Panc1 (cell line): ENCODE results near the gene HPN. TPM values are rescaled to one million over a fixed set of nuclear protein-coding genes. Genes with fewer than 3 reads are reported as not detected.

Source experiments
- ATAC-seq: fragments of 200-7000 bp; cut with Tn5 transposase; 2 replicates; pipeline ENCODE4 v1.9.1; 2020; ENCODE audit warnings: mild to moderate bottlenecking, moderate library complexity
- BruUV-seq: library from RNA; stranded (reverse); fragments of 400-500 nt; replicated peaks from 2 replicates; lab custom pipeline; 2021; lab: Mats Ljungman, UMichigan
- CTCF ChIA-PET: fragments of 300-600 bp; sonication (Branson Sonifier 250); formaldehyde crosslinking; loops from one replicate; lab custom pipeline; 2022; ENCODE audit warnings: antibody characterized with exemption; lab: Charles Lee
- POLR2A ChIA-PET: fragments of 300-600 bp; sonication (Branson Sonifier 250); formaldehyde crosslinking; loops from one replicate; lab custom pipeline; 2022; ENCODE audit warnings: antibody characterized with exemption; lab: Charles Lee
- DNase-seq: peaks from one replicate; pipeline ENCODE4 v3.0.0-alpha.2; 2010; ENCODE audit warnings: low read depth, low spot score
- H3K27ac ChIP-seq: 2 replicates; pipeline ENCODE4 v1.5.1; 2011; ENCODE audit warnings: mild to moderate bottlenecking, low read length, inconsistent platforms
- H3K27me3 ChIP-seq: fragments of 200-500 bp; sonication (Bioruptor generic); 2 replicates; pipeline ENCODE4 v1.6.0; 2014; ENCODE audit warnings: low read length, inconsistent platforms; ENCODE audit not compliant: control insufficient read depth, insufficient read depth
- H3K36me3 ChIP-seq: fragments of 200-500 bp; sonication (Bioruptor generic); 2 replicates; pipeline ENCODE4 v1.5.1; 2014; ENCODE audit warnings: inconsistent platforms, mild to moderate bottlenecking, low read length, moderate library complexity; ENCODE audit not compliant: control insufficient read depth, insufficient read depth
- H3K4me1 ChIP-seq: 2 replicates; pipeline ENCODE4 v1.5.1; 2011; ENCODE audit warnings: inconsistent platforms, mild to moderate bottlenecking, low read length, moderate library complexity; ENCODE audit not compliant: control insufficient read depth, insufficient read depth
- H3K4me3 ChIP-seq, 2 experiments: 2 replicates each; pipeline ENCODE4 v1.5.1; 2011 to 2012; ENCODE audit warnings: low read depth in 2 of 2, low read length in 2 of 2, mild to moderate bottlenecking in 2 of 2, inconsistent platforms in 1 of 2, moderate library complexity in 1 of 2
- H3K9me3 ChIP-seq: fragments of 200-500 bp; sonication (Bioruptor generic); 2 replicates; pipeline ENCODE4 v1.5.1; 2014; ENCODE audit warnings: low read depth, mild to moderate bottlenecking, inconsistent platforms, low read length, moderate library complexity; ENCODE audit not compliant: control insufficient read depth, insufficient read depth
- CTCF ChIP-seq: fragments of 450-650 bp; IDR thresholded peaks from 2 replicates; pipeline ENCODE4 v1.5.1; 2017; ENCODE audit warnings: mild to moderate bottlenecking
- POLR2AphosphoS5 ChIP-seq: IDR thresholded peaks from 2 replicates; pipeline ENCODE4 v1.6.1; 2012; ENCODE audit warnings: mild to moderate bottlenecking, low read depth, low read length, moderate library complexity
- REST ChIP-seq, 2 experiments: IDR thresholded peaks; 2 replicates each; pipeline ENCODE4 v1.6.1; 2011 to 2012; ENCODE audit warnings: low read depth in 2 of 2, control low read depth in 1 of 2, low read length in 1 of 2, mild to moderate bottlenecking in 1 of 2, moderate library complexity in 1 of 2; ENCODE audit not compliant: insufficient read depth in 1 of 2
- SIN3A ChIP-seq: IDR thresholded peaks from 2 replicates; pipeline ENCODE4 v1.6.1; 2012; ENCODE audit warnings: low read depth, mild to moderate bottlenecking, low read length, moderate library complexity, borderline replicate concordance; ENCODE audit not compliant: insufficient read depth
- TCF7L2 ChIP-seq: IDR thresholded peaks from 2 replicates; pipeline ENCODE4 v1.6.1; 2011; ENCODE audit warnings: mild to moderate bottlenecking, low read depth, low read length, inconsistent platforms
- in situ Hi-C: cut with HindIII; loops from 2 replicates; pipeline ENCODE4 v1.10.0; 2016; ENCODE audit warnings: low sequenced_read_pairs, low pct_unique_long_range_greater_than_20kb
- intact Hi-C: fragments of 100-400 bp; cut with micrococcal nuclease; formaldehyde crosslinking; loops from one replicate; pipeline ENCODE4 v1.10.0; 2022; ENCODE audit not compliant: unreplicated experiment
- total RNA-seq: library from RNA; stranded (reverse); gene quantifications from one replicate; pipeline ENCODE4 v1.2.1, GENCODE V29; 2021; ENCODE audit not compliant: unreplicated experiment

The HPN gene
- total RNA-seq, 1 experiment from 2014 or later, result 0.08 TPM

- intact Hi-C loops, result no loop called here
- CTCF ChIA-PET, result interaction anchor here (0.6 to 0.7 kb wide), 4 partner anchors 25 to 454 kb away, joined by 3 to 9 read pairs (median 4); no protein-coding TSS in a partner anchor
Observed at GRCh38 chr19:35056513-35057063, 15.1 kb downstream of the HPN start.

DNA sequence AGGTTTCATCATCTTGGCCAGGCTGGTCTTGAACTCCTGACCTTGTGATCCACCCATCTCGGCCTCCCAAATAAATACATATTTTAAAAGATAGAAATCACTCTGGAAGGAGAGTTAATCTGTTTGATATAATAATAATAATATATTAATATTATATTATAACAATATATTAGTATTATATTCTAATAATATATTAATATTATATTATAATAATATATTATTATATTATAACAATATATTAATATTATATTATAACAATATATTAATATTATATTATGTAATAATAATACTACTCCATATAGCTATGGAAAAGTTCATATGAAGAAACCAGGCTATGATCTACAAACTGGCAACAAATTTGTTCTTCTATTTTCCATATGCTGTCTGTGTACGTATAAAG is 16.8 kb downstream of the HPN start:
- TF ChIP-seq CTCF (no peak), POLR2AphosphoS5 (no peak), TCF7L2 (no peak), SIN3A (no peak), REST (IDR thresholded peaks at IDR 0.05; ENCODE audit: insufficient read depth in 1 of 2, low read depth in 2 of 2, low read length in 1 of 2) (no peak)
- intact Hi-C loops, result no loop called here
- ChIA-PET CTCF (interaction anchor here (1.0 to 1.3 kb wide), 2 partner anchors 9 to 14 kb away, joined by 6 read pairs; no protein-coding TSS in a partner anchor), POLR2A (interaction anchor here (0.7 kb wide), 1 partner anchor 9 kb away, joined by 3 read pairs; no protein-coding TSS in a partner anchor)
- no peaks in the 10 kb centered on the region for H3K36me3 ChIP-seq
- peaks cover 2% of the 10 kb centered on the region; the same call in 1 of the 2 replicates for H3K27me3 ChIP-seq
- no peaks in the 10 kb centered on the region for H3K4me1 ChIP-seq
- in situ Hi-C loops, result no loop called here
- no peaks in the 10 kb centered on the region for H3K9me3 ChIP-seq
- H3K27ac ChIP-seq, result no peak overlapping the region
- BruUV-seq, result no TSS peak
- DNase-seq, result no peak
- no peak overlapping the region for H3K4me3 ChIP-seq
- ATAC-seq, result no peak

More at GRCh38 chr19:35056513-35057063, 15.1 kb downstream of the HPN start:
- no TSS peak for BruUV-seq
- no peak overlapping the region for H3K27ac ChIP-seq
- H3K9me3 ChIP-seq, result no peaks in the 10 kb centered on the region
- H3K4me1 ChIP-seq, result no peaks in the 10 kb centered on the region
- in situ Hi-C loops, result no loop called here
- no peaks in the 10 kb centered on the region for H3K36me3 ChIP-seq
- DNase-seq, result no peak
- H3K4me3 ChIP-seq, result no peak overlapping the region
- peaks cover 2% of the 10 kb centered on the region; the same call in 1 of the 2 replicates for H3K27me3 ChIP-seq
- no peak for TF ChIP-seq REST (IDR thresholded peaks at IDR 0.05; ENCODE audit: insufficient read depth in 1 of 2, low read depth in 2 of 2, low read length in 1 of 2)
- no peak for TF ChIP-seq TCF7L2
- no peak for TF ChIP-seq CTCF
- no peak for TF ChIP-seq SIN3A
- no peak for TF ChIP-seq POLR2AphosphoS5
- ATAC-seq, result no peak
- POLR2A ChIA-PET, result no interaction called here
